GM18951 (cell line): Measurements from ENCODE around the gene RAD51B.

Experiments used
- POLR2A ChIP-seq: IDR thresholded peaks from 4 replicates; pipeline ENCODE4 v1.6.1; 2011; ENCODE audit warnings: mild to moderate bottlenecking; ENCODE audit not compliant: insufficient read length, insufficient read depth; ENCODE audit errors: extremely low read depth
- in situ Hi-C: fragments of 300-500 bp; cut with MboI; formaldehyde crosslinking; loops from one replicate; pipeline ENCODE4 v1.12.0; 2022; ENCODE audit warnings: low sequenced_read_pairs, mixed read lengths, inconsistent platforms; ENCODE audit not compliant: unreplicated experiment

The RAD51B gene

GRCh38 chr14:68630611-68631393, 811.2 kb downstream of the RAD51B start:
- in situ Hi-C loops = no loop called here
- no peak for TF ChIP-seq POLR2A

- TF ChIP-seq POLR2A = no peak
- in situ Hi-C loops = no loop called here
These were observed 811.9 kb downstream of the RAD51B start for GRCh38 chr14:68631394-68632053.

GRCh38 chr14:68632054-68632895, 812.7 kb downstream of the RAD51B start:
- no peak for TF ChIP-seq POLR2A

GRCh38 chr14:68633131-68633991, 813.8 kb downstream of the RAD51B start:
- in situ Hi-C loops = no loop called here

More at GRCh38 chr14:68632054-68632895, 812.7 kb downstream of the RAD51B start:
- in situ Hi-C loops = no loop called here

GRCh38 chr14:68634332-68634731, 814.8 kb downstream of the RAD51B start:
- in situ Hi-C loops = no loop called here
- no peak for TF ChIP-seq POLR2A

More at GRCh38 chr14:68633131-68633991, 813.8 kb downstream of the RAD51B start:
- no peak for TF ChIP-seq POLR2A

- in situ Hi-C loops = no loop called here
- TF ChIP-seq POLR2A = no peak
These were observed 815.5 kb downstream of the RAD51B start for GRCh38 chr14:68634874-68635595.

GRCh38 chr14:68636597-68636996, 817.0 kb downstream of the RAD51B start:
- in situ Hi-C loops = no loop called here
- TF ChIP-seq POLR2A = no peak

- TF ChIP-seq POLR2A = no peak
- in situ Hi-C loops = no loop called here
These were observed 817.8 kb downstream of the RAD51B start for GRCh38 chr14:68637106-68638021.

- in situ Hi-C loops = no loop called here
- TF ChIP-seq POLR2A = no peak
These were observed 818.8 kb downstream of the RAD51B start for GRCh38 chr14:68638141-68638999.
